ENCODE results near the gene IGFL4.

Gene IGFL4

DNA sequence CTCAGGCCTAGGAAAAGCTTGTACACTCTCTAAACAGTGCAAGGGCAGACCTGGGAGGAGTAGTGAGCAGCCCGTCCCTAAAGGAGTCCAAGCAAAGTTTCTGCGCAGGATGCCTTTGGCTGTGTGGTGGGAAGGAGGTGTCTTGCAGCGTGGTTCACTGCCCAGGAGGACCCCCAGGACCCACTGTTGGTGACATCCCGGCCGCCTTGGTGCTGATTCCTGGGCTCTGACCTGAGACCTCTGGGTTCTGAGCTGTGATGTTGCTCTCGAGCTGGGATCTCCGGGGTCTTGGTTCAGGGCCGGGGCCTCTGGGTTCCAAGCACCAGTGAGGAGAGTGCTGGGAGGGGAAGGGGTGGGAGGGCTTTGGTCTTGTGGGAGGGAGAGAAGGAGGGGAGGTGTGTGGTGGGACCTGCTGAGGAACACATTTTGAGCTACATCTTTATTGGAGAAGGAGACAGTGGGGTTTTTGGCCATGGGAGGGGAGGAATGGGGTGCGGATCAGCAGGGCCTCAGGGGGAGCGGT is 22.0 kb downstream of the IGFL4 start:
- DNase-seq = no peak

- DNase-seq = no peak
Measured at GRCh38 chr19:46017874-46018675, 22.7 kb downstream of the IGFL4 start.

- no peak for DNase-seq
Measured at GRCh38 chr19:46017095-46017429, 23.7 kb downstream of the IGFL4 start.

- peak; percentile 93 for DNase-seq
Measured at GRCh38 chr19:46016426-46017094, 24.2 kb downstream of the IGFL4 start.

- DNase-seq = peak; percentile 51
Measured at GRCh38 chr19:46015687-46016425, 24.9 kb downstream of the IGFL4 start.

DNA sequence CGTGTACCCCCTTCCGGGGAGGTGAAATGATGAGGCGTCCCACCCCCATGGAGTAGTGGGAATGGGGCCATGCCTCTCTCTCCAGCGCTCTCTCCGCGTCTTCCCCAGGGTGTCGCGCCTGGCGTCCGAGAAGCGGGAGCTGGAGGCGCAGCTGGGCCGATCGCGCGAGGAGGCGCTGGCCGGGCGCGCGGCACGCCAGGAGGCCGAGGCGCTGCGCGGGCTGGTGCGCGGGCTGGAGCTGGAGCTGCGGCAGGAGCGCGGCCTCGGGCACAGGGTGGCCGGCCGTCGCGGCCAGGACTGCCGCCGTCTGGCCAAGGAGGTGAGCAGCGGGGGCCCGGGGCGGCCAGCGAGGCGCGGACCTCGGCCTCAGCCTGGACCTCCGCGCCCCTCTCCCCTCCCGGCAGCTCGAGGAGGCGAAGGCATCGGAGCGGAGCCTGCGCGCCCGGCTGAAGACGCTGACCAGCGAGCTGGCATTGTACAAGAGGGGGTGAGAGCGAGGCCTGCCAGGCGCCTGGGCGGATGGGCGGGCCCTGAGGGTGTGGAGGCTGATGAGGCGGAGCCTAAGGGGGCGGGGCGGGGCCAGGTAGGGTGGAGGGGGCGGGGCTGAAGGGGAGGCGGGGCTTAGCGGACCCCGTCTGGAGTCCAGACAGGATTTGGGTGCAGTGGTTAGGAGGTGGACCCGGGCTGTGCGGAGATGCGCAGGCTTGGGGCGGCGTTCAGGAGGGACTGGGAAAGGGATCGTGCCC is 25.7 kb downstream of the IGFL4 start:
- peak; percentile 81 for DNase-seq

- DNase-seq = no peak
Measured at GRCh38 chr19:46014534-46014933, 26.3 kb downstream of the IGFL4 start.

DNA sequence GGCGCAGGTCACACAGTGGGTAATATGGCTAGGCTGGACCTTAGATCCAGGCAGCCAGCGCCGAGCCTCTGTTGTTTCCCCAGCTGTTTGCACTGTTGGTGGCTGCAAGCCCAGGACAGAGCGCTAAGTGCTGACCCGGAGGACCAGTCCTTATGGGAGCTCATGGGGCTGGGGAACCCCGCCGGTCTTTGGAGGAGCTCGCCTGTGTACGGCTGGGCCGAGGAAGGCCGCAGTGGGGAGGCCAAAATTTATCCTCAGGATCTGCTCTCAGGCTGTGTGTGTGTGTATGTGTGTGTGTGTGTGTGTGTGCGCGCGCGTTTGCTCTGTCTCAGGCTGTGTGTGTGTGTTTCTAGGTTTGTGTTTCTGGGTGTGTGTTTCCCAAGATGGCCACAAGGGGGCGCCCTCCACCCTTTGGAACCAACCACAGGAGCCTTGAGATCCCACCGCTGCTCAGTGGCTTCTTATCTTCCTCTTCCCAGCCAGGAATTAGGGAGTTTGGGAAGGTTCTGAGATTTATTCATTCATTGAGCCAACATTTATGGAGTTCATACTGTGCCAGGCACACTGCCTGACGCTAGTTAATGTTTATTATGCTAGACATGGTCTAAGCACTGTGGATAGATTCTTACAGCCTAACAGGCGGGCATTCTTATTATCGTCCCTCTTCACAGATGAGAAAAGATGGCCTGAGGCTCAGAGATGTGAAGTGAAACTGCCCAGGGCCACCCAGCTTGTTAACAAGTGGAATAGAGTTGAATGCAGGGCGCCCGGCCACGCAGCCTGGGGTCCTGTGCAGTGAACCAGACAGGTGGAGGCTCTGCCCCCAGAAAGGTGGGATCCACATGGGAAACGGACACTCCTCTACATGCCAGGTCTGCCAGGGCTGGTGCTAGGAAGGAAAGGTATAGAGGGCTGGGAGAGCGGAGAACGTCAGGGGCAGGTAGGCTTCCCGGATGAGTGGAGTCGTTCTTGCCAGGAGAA is 31.0 kb downstream of the IGFL4 start:
- DNase-seq = peak; percentile 79

DNA sequence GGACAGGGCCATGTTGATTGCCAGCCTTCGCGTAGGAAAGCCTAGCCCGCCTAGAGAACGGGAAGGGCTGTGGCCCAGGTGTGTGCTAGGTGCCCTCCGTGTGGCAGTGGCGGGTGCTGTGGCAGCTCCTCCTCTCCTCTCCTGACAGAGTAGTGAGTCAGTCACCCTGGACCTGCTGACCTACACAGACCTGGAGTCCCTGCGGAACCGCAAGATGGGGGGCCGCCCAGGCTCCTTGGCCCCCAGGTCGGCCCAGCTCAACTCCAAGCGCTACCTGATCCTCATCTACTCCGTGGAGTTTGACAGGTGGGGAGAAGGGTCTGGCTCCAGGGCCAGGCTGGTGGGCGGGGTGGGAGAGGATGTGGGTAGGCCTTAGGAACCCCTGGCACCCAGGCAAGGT is 34.4 kb downstream of the IGFL4 start:
- DNase-seq = no peak

DNA sequence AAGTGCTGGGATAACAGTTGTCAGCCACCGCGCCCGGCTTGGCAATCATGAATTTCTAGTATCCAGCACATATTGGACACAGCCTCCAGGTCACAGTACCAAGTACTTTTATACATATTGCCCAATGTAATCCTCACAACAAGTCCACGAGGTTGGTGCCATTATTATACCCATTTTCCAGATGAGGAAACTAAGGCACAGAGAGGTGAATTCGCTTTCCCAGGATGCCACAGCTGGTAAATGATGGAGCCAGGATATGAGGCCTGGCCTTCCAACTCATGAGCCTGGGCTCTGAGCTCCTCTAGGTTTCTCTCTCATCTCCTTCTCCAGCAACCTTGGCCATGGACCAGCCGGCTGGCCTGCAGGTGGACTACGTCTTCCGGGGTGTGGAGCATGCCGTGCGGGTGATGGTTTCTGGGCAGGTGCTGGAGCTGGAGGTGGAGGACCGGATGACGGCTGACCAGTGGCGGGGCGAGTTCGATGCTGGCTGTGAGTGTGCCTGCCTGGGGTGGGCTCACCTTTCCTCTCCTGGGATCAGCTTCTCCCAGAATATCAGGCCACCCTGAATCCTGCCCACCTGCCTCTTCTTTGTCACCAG is 38.0 kb downstream of the IGFL4 start:
- no peak for DNase-seq

- DNase-seq = peak; percentile 81
Measured at GRCh38 chr19:46000491-46001246, 40.1 kb downstream of the IGFL4 start.

DNA sequence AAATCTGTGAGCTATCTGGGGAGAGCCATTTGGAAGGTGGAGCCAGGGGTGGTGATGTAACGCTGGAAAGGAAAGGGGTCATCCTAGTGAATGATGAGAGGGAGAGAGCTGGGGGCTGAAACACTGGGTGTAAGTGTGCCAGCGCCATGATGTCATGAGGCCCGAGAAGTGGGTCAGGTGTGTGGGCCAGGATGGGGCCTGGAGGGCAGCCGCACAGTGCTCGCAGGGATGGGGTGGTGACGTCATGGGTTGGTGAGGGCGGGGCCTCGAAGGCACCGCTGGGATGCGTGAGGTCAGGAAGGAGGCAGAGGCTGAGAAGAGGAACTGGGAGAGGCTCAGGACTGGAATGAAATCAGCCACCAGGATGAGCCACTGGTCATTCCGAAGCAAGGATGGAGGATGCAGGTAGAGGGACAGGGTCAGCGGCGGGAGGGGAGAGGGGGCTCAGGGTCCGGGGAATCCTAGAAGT is 41.1 kb downstream of the IGFL4 start:
- DNase-seq = no peak

DNA sequence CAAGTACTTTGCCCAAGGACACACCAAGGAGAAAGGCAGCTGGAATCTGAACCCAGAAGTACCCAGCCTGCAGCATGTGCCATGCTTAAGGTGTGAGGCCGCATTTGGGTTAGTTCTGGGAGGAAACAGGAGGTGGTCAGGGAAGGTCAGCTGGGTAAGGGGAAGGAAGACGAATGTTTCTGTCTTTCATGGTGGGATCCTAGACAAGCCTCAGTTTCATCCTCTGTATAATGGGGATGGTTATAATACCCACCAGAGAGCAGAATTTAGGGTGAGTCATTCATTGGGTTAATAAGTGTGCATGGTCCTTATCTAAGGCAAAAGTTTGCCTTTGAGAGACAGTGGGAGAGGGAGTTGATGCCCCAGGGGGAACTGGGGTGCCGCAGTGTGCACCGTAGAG is 42.0 kb downstream of the IGFL4 start:
- no peak for DNase-seq

GRCh38 chr19:45996933-45997332 is 43.9 kb downstream of the IGFL4 start:
- DNase-seq = no peak

DNA sequence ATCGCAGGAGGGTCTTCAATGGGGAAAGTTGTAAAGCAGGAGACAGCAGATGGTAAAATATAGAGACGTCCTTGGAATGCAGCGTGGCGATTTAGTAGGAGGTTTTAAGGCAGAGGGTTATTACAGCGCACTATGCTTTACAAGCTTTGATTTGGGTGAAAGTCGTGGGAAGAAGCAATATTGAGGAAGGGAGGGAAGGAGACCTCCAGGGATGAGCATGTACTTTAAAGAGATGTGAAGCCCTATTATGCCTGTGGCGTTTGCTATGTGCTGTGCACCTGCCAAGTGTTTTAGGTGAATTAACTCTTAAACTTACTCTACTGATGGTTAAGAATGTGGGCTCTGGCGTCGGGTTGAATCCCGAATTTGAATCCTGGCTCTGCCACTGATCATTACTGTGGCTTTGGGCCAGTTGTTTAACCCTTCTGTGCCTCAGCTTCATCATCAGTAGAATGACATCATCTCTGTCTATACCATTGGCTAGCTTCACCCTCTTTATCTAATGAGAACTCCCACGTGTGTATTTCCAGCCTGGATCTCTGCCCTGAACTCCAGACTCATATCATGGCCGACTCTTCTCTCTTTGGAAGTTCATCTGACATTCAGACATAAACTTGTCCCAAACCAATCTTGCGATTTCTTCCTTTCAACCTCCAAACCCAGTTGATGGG is 45.0 kb downstream of the IGFL4 start:
- DNase-seq = peak; percentile 35

DNA sequence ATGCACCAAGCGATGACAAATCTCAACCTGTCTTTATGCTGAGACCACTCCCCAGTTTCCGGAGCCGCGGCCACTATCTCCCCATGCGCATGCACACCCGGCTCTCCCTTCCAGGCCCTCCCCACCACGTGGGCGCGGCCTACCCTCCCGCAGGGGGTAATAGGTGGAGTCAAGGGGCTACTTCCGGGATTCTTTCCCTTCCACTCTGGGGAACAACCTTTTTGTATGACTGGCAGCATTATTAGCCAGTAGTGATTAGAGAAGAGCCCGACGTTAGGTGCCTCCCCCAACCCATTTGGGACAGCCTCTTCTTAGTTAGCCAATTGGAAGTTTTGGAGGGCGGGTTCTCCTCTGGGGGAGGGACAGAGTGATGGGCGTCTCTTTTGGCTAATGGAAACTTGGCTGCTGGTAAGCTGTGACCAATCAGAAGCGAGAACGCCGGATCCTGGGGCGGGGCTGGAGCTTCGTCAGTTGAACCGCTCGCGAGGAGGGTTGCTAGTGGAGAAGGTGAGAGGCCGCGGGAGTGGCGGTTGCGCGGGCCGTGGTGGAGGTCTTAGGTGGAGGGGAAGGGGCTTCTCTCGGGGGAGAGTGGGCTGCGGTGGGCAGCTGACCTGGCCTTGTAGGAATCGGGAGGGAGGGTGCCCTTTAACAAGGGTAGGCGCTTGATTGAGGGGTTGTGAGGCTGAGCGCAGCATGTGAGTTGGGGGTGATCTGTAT is 45.6 kb downstream of the IGFL4 start, which contains the start of gene CCDC61:
Gene CCDC61 (plus strand): TSS at position 470 of the 717 bp plus-strand sequence. CDS start 7,552 bp downstream, outside the sequence.
- peak; percentile 100 for DNase-seq

- DNase-seq = no peak
Measured at GRCh38 chr19:45994456-45994997, 46.3 kb downstream of the IGFL4 start.

- no peak for DNase-seq
Measured at GRCh38 chr19:45990113-45990728, 50.6 kb downstream of the IGFL4 start.
